Tibial nerve (tissue), 3 donors: ENCODE results near the gene C6orf15.

Experiments used
- POLR2A ChIP-seq, 2 donors: fragments of 450-650 bp; IDR thresholded peaks; one replicate each; pipeline ENCODE4 v1.6.1; 2017; ENCODE audit warnings: antibody characterized with exemption in 2 of 2, mild to moderate bottlenecking in 2 of 2, moderate library complexity in 2 of 2
- TF ChIP-seq, protein P1 (sequence below), 5 experiments: fragments of 200-600 bp in 3 of 5; fragments of 450-650 bp in 2 of 5; sonication (generic) in 3 of 5; IDR thresholded peaks; one replicate each; pipeline ENCODE4 v1.5.1; 2016 to 2019; ENCODE audit warnings: antibody characterized with exemption in 5 of 5, mild to moderate bottlenecking in 3 of 5, moderate library complexity in 2 of 5

DNA sequence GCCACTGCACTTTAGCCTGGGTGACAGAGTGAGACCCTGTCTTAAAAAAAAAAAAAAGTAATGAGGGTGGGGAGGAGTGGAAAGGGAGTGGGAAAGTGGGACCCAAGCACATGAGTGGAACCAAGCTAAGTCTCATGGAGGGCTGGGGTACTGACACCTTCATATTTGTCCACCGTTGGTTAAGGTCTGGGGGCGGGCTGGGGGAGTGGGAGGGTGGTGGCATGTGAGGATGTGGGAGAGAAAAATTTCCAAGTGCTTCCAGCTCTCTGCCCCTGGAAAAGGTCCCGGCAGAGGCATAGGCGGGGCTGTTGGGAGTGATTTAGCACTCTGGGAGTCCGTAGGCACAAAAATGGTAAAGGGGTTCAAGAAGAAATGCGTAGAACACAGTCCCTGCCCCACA is 20.4 kb upstream of the C6orf15 start:
- TF ChIP-seq, protein P1, sequence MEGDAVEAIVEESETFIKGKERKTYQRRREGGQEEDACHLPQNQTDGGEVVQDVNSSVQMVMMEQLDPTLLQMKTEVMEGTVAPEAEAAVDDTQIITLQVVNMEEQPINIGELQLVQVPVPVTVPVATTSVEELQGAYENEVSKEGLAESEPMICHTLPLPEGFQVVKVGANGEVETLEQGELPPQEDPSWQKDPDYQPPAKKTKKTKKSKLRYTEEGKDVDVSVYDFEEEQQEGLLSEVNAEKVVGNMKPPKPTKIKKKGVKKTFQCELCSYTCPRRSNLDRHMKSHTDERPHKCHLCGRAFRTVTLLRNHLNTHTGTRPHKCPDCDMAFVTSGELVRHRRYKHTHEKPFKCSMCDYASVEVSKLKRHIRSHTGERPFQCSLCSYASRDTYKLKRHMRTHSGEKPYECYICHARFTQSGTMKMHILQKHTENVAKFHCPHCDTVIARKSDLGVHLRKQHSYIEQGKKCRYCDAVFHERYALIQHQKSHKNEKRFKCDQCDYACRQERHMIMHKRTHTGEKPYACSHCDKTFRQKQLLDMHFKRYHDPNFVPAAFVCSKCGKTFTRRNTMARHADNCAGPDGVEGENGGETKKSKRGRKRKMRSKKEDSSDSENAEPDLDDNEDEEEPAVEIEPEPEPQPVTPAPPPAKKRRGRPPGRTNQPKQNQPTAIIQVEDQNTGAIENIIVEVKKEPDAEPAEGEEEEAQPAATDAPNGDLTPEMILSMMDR (IDR thresholded peaks at IDR 0.05), result no peak
- no peak for TF ChIP-seq POLR2A (IDR thresholded peaks at IDR 0.05)
